NT2/D1 (cell line): ENCODE results near the gene APMAP.

Experiments
- SUZ12 ChIP-seq: IDR thresholded peaks from 2 replicates; pipeline ENCODE4 v1.6.1; 2011; ENCODE audit not compliant: insufficient read length, insufficient read depth; ENCODE audit errors: extremely low read depth
- YY1 ChIP-seq: IDR thresholded peaks from 2 replicates; pipeline ENCODE4 v1.6.1; 2011; ENCODE audit not compliant: insufficient read length, insufficient read depth

- no peak for TF ChIP-seq SUZ12
- TF ChIP-seq YY1: no peak
Measured at GRCh38 chr20:24977336-24977735, 15.2 kb downstream of the APMAP start.
